Hepatocyte (in vitro differentiated cells): ENCODE results near the gene SHC1.

ENCODE experiments used
- CTCF ChIP-seq: fragments of 200-600 bp; sonication (generic); IDR thresholded peaks from 2 replicates; pipeline ENCODE4 v1.5.1; 2016; ENCODE audit warnings: antibody characterized with exemption, mild to moderate bottlenecking; ENCODE audit not compliant: poor library complexity
- EZH2phosphoT487 ChIP-seq: fragments of 200-600 bp; sonication (generic); IDR thresholded peaks from one replicate; pipeline ENCODE4 v1.6.1; 2018; ENCODE audit warnings: antibody characterized with exemption, mild to moderate bottlenecking, low read depth, moderate library complexity; ENCODE audit not compliant: unreplicated experiment, severe bottlenecking

- no peak for TF ChIP-seq CTCF
- TF ChIP-seq EZH2phosphoT487, result no peak
Measured at GRCh38 chr1:155008015-155008941, 37.7 kb upstream of the SHC1 start.
